GM03348 (cell line): ENCODE data around the gene LGR4.
A peak's percentile ranks its signal among the peaks of the same experiment; 100 is the strongest.
"Not testable (repeated sequence)": the region's sequence is repeated elsewhere in the genome, so short reads cannot be mapped to it uniquely, and the experiment has no call there.

Experiments used
- DNase-seq: peaks from one replicate; pipeline ENCODE4 v3.0.0; 2012; ENCODE audit warnings: low spot score

LGR4 gene

DNA sequence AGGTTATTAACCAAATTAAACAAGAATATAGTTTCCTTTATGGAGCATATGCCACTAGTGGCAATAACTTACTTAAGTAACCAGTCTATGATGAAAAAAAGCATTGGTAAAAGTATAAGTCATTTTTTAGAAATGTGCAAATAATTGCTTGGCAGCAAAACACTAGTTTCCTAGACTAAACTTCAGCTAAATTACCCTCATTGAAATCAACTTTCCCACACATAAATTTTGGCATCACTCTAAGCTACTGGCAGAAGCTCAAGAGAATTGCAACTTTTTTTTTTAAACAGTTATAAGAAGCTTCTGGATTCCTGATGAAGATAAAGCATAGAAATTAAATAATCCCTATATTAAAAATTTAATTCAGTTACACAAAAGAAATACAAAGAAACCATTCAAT is 122.1 kb downstream of the LGR4 start:
- peak; percentile 13 for DNase-seq

GRCh38 chr11:27349919-27350318 is 122.7 kb downstream of the LGR4 start:
- no peak for DNase-seq

DNA sequence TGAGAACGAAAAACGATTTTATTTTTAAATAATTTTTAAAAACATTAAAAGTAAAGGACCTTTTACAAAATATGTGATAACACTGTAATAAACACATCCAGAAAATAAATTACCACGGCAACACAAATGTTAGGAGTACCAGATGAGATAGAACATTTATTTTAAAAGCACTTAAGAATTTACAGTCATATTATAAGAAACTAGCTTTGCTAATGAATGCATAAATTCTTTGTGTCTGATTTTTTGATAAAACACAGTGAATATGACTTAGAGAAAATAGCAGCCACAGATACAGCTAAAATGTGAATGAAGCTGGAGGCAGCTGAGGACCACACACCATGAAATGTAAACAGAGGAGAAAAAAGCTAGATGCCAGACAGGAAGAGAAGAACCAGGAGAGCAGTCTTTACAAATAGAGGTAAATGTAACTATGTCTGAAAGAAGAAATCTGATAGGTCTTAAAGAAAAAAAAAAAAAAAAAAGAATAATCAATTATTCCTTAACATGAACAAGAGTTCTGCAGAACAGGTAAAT is 124.2 kb downstream of the LGR4 start:
- DNase-seq: no peak

- peak; percentile 4 for DNase-seq
Observed at GRCh38 chr11:27347359-27348339, 124.9 kb downstream of the LGR4 start.

DNA sequence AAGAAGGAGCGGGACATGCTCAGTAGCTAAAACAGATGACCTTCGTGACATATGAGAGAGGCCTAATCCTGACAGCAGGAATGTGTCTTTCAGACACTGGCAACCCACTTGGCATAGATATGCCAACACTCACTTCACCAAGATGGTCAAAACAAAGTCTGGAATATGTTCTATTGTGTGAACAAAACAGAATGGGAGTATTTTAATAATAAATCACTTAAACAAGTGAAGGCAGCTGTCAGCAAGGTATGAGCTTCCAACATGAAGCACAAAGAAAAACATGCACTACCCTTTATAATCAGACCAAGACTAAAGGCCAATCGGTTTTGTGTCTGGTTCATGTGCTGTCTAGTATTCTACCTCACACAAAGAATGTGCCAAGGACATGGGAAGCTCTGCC is 132.6 kb downstream of the LGR4 start:
- DNase-seq: no peak

DNA sequence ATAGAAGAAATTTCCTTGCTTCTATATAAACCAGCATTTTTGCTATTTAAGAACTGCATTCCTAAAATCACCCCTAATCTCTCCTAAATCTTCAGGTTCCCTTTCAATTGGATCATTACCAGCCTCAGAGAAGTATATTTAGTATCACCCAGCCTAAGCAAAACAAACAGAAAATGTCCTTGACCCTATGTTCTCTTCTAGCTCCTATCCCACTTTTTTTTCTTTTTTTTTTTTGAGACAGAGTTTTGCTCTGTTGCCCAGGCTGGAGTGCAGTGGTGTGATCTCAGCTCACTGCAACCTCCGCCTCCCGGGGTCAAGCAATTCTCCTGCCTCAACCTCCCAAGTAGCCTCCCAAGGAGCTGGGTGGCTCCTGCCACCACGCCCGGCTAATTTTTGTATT is 137.8 kb downstream of the LGR4 start:
- not testable (repeated sequence) for DNase-seq

DNA sequence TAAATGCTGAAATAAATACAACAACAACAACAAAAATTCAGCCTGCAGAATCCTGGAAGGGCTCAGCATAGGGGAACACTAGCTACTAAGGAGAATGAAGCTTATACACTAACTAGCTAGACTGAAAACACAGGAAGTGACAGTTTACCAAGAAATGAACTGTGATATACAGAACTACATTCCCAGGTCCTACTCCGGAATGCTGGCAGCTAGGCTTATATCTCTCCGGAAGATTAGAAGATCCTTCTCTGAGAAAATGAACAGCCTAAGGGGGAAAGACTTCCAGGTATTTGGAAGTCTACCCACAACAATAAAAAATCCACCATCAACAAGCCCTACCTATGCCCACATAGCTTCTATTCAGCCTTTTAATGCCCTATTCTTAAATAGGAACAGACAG is 140.6 kb downstream of the LGR4 start:
- peak; percentile 24 for DNase-seq

GRCh38 chr11:27330633-27331270 is 141.8 kb downstream of the LGR4 start:
- DNase-seq: no peak

- DNase-seq: no peak
Observed at GRCh38 chr11:27329867-27330632, 142.5 kb downstream of the LGR4 start.

DNA sequence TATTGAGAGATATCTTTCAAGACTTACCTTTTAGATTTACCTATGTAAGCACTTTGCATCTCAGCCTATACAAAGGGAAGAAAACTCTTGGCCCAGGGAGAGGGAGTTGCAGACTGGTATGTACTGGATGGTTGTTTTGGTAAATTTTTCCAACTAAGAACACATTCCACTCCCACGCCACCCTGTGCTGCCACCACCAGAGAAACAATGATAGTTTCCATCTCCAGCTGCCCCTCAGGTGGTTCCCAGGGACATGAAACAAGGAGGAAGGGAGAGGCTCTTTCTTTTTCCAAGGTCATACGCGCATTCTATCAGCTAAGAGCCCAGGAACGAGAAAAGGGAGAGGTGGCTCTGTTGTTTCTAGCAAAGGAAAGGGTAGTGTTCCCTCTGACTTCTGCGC is 144.0 kb downstream of the LGR4 start:
- no peak for DNase-seq

- not testable (repeated sequence) for DNase-seq
Observed at GRCh38 chr11:27327064-27327463, 145.5 kb downstream of the LGR4 start.

DNA sequence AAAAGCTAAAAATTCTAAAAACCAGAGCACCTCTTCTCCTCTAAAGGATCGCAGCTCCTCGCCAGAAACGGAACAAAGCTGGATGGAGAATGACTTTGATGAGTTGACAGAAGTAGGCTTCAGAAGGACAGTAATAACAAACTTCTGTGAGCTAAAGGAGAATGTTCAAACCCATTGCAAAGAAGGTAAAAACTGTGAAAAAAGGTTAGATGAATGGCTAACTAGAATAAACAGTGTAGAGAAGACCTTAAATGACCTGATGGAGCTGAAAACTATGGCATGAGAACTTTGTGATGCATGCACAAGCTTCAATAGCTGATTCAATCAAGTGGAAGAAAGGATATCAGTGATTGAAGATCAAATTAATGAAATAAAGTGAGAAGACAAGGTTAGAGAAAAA is 150.4 kb downstream of the LGR4 start:
- not testable (repeated sequence) for DNase-seq

DNA sequence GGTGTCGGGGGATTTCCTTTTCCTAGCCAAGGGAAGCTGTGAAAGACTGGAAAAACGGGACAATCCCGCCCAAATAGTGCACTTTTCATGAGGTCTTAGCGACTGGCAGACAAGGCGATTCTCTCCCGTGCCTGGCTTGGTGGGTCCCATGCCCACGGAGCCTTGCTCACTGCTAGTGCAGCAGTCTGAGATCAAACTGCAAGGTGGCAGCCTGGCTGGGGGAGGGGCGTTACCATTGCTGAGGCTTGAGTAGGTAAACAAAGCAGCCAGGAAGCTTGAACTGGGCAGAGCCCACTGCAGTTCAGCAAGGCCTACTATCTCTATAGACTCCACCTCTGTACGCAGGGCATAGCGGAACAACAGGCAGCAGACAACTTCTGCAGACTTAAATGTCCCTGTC is 151.2 kb downstream of the LGR4 start:
- not testable (repeated sequence) for DNase-seq

DNA sequence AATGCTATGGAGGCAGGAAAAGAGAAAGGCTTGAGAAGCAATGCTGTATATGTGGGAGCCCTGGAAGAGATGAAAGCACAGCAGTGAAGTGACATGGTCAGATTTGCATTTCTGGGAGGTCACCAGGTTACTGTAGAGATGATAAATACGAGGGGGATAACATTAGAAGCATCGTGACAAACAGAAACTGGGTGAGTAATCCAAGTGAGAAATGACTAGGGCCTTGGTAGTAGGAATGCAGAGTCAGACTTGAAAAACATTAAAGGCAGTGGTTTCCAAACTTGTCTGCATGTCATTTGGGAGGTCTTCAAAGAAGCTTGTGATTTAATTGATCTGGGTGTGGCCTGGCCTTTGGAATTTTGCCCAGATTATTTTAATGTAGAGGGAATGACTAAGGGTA is 153.5 kb downstream of the LGR4 start:
- DNase-seq: peak; percentile 56

GRCh38 chr11:27317751-27318150 is 154.8 kb downstream of the LGR4 start:
- DNase-seq: peak; percentile 54
